Ramos (cell line): ENCODE results near the gene MYT1.

Experiments
- in situ Hi-C: fragments of 300-500 bp; cut with MboI; formaldehyde crosslinking; loops from one replicate; pipeline ENCODE4 v1.14.3; 2022; ENCODE audit warnings: low sequenced_read_pairs; ENCODE audit not compliant: unreplicated experiment

Gene MYT1

GRCh38 chr20:64255361-64256281 lies 91.4 kb downstream of the MYT1 start, which contains the start of gene PCMTD2:
PCMTD2 (plus strand) TSS chr20:64255748; CDS start chr20:64259966, 4,218 bp downstream.
- in situ Hi-C loops = no loop called here

- in situ Hi-C loops = no loop called here
These were observed 92.2 kb downstream of the MYT1 start for GRCh38 chr20:64256282-64256935.

GRCh38 chr20:64257107-64257757 lies 93.0 kb downstream of the MYT1 start:
- in situ Hi-C loops = no loop called here

GRCh38 chr20:64258071-64258823 lies 94.0 kb downstream of the MYT1 start:
- in situ Hi-C loops = no loop called here

GRCh38 chr20:64260239-64260638 lies 96.0 kb downstream of the MYT1 start:
- in situ Hi-C loops = no loop called here

- in situ Hi-C loops = no loop called here
These were observed 96.9 kb downstream of the MYT1 start for GRCh38 chr20:64261138-64261537.

- in situ Hi-C loops = no loop called here
These were observed 99.8 kb downstream of the MYT1 start for GRCh38 chr20:64264091-64264490.

- in situ Hi-C loops = no loop called here
These were observed 100.9 kb downstream of the MYT1 start for GRCh38 chr20:64265201-64265600.

GRCh38 chr20:64266988-64267387 lies 102.7 kb downstream of the MYT1 start:
- in situ Hi-C loops = no loop called here

GRCh38 chr20:64268174-64268573 lies 103.9 kb downstream of the MYT1 start:
- in situ Hi-C loops = no loop called here

- in situ Hi-C loops = no loop called here
These were observed 105.6 kb downstream of the MYT1 start for GRCh38 chr20:64269604-64270411.

- in situ Hi-C loops = no loop called here
These were observed 107.4 kb downstream of the MYT1 start for GRCh38 chr20:64271636-64272035.

GRCh38 chr20:64273109-64273508 lies 108.9 kb downstream of the MYT1 start:
- in situ Hi-C loops = no loop called here

GRCh38 chr20:64276817-64277216 lies 112.6 kb downstream of the MYT1 start:
- in situ Hi-C loops = no loop called here

- in situ Hi-C loops = no loop called here
These were observed 113.5 kb downstream of the MYT1 start for GRCh38 chr20:64277571-64278316.

- in situ Hi-C loops = no loop called here
These were observed 114.0 kb downstream of the MYT1 start for GRCh38 chr20:64278317-64278681.

GRCh38 chr20:64279826-64280459 lies 115.7 kb downstream of the MYT1 start:
- in situ Hi-C loops = no loop called here

- in situ Hi-C loops = no loop called here
These were observed 116.2 kb downstream of the MYT1 start for GRCh38 chr20:64280460-64280843.
